ENCODE results near the gene PCNT. TPM values are rescaled to one million over a fixed set of nuclear protein-coding genes. Genes with fewer than 3 reads are reported as not detected.
"Not testable (repeated sequence)": the region's sequence is repeated elsewhere in the genome, so short reads cannot be mapped to it uniquely, and the experiment has no call there.

The PCNT gene
- total RNA-seq, 1 donor from 2014 or later, result 27.3 TPM

GRCh38 chr21:46427516-46427915 lies 103.6 kb downstream of the PCNT start:
- intact Hi-C loops (cut with DNase I), result no loop called here
- peak; percentile 9 for DNase-seq (ENCODE audit: missing footprints)

GRCh38 chr21:46428286-46428685 lies 104.3 kb downstream of the PCNT start:
- peak; percentile 27 for DNase-seq (ENCODE audit: missing footprints)
- ATAC-seq, result no peak
- intact Hi-C loops (cut with DNase I), result no loop called here

More at GRCh38 chr21:46427516-46427915, 103.6 kb downstream of the PCNT start:
- no peak for ATAC-seq

DNA sequence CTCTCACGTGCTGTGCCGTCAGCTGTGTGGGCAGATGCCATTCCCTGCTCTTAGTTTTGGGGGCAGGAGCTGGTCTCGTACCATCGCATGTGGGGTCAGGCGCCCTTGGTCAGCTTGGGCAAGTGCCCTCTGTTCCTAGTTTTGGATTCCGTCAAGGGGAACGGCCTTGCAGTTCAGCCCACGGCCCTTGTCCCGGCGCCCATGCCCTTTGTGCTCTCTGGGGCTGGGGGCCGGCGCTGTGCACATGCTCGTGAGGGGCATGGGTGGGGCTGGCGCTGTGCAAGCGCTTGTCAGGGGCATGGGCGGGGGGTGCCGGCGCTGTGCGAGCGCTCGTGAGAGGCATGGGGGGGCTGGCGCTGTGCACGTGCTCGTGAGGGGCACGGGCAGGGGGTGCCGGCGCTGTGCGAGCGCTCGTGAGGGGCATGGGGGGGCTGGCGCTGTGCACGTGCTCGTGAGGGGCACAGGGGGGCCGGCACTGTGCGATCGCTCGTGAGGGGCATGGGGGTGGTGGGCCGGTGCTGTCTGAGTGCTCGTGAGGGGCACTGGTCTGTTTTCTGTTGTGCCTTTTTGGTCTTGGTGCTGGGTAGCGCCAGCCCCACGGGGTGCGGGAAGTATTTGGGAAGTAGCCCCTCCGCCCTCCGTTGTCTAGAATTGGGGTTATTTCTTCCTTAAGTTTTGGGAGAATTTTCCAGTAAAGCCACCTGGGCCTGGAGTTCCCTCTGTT lies 105.2 kb downstream of the PCNT start:
- intact Hi-C loops (cut with DNase I), result no loop called here
- DNase-seq (ENCODE audit: missing footprints) (peak; percentile 68), ATAC-seq (no peak)

- ATAC-seq (no peak), DNase-seq (ENCODE audit: missing footprints) (peak; percentile 40)
- intact Hi-C loops (cut with DNase I), result no loop called here
These were observed 106.1 kb downstream of the PCNT start for GRCh38 chr21:46429754-46430681.

GRCh38 chr21:46431448-46431847 lies 107.5 kb downstream of the PCNT start:
- ATAC-seq, result no peak
- peak; percentile 62 for DNase-seq (ENCODE audit: missing footprints)
- intact Hi-C loops (cut with DNase I), result no loop called here

DNA sequence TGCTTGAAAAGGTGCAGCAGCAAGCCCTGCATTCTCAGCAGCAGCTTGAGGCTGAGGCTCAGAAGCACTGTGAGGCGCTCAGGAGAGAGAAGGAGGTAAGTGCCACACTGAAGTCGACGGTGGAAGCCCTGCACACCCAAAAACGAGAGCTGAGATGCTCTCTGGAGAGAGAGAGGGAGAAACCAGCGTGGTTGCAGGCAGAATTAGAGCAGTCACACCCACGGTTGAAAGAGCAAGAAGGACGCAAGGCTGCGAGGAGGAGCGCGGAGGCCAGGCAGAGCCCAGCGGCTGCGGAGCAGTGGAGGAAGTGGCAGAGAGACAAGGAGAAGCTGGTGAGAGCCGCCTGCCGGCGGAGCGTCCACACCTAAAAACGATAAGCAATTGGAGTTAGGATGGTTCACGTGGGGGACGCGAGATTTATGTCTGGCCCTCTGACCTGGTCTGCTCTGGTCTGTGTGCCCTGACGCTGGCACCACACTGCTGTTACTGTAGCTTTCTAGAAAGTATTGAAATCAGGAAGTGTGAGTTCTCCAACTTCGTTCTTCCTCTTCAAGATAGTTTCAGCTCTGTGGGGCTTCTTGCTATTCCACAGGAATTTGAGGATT lies 108.0 kb downstream of the PCNT start:
- ATAC-seq, result no peak
- peak; percentile 72 for DNase-seq (ENCODE audit: missing footprints)
- intact Hi-C loops (cut with DNase I), result no loop called here

DNA sequence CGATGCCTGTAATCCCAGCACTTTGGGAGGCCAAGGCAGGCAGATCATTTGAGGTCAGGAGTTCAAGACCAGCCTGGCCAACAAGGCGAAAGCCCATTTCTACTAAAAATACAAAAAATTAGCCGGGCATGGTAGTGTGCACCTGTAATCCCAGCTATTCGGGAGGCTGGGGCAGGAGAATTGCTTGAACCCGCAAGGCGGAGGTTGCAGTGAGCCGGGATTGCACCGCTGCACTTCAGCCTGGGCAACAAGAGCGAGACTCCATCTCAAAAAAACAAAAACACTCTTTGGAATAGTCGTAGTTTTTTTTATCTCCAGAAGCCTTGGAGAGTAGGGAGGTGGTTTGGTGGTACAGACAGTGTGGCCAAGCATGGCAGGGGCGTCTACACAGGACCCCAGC lies 109.2 kb downstream of the PCNT start:
- intact Hi-C loops (cut with DNase I); ATAC-seq: not testable (repeated sequence)
- DNase-seq (ENCODE audit: missing footprints), result peak; percentile 33

GRCh38 chr21:46434322-46434958 lies 110.5 kb downstream of the PCNT start:
- peak; percentile 32 for DNase-seq (ENCODE audit: missing footprints)
- intact Hi-C loops (cut with DNase I), result no loop called here
- no peak for ATAC-seq

GRCh38 chr21:46435786-46436227 lies 111.9 kb downstream of the PCNT start:
- DNase-seq (ENCODE audit: missing footprints) (peak; percentile 48), ATAC-seq (no peak)
- intact Hi-C loops (cut with DNase I), result no loop called here

DNA sequence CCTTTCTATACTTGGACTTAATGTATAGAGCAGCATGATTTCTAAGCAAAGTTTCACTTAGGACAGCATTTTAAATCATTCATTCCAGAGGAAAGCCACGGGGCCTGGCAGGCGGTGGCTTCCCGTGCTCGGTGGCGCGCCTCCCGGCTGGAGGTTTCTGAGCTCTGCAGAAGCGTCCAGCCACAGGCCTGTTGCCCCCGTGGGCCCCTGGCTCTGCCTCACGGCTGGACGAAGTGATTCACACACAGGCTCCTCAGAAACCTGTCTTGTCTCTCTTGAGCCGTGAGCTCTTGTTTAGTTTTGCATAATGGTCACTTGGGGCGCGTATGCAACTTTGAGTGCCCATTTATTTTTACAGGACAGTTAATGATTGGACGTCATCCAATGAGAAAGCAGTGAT lies 112.7 kb downstream of the PCNT start:
- intact Hi-C loops (cut with DNase I), result no loop called here
- DNase-seq (ENCODE audit: missing footprints) (peak; percentile 13), ATAC-seq (no peak)

DNA sequence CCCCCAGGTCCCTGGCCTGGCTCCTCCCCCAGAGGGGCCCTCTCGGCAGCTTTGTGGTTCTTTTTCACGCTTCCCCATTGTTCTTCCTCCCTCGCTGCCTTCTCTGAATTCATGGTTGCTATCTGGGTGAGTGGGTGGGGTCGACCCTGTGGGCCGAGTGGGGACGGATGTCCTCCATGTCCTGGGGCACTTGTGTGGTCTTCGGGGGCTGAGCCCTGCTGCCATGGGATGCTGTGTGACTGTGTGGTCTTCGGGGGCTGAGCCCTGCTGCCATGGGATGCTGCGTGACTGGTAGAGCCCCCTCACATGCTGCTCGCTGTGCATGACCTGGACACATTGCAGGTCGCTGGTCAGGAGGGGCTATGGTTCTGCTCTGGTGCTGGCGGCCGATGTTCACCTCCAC lies 113.1 kb downstream of the PCNT start:
- no peak for DNase-seq (ENCODE audit: missing footprints)
- intact Hi-C loops (cut with DNase I), result no loop called here
- ATAC-seq, result peak; percentile 26

DNA sequence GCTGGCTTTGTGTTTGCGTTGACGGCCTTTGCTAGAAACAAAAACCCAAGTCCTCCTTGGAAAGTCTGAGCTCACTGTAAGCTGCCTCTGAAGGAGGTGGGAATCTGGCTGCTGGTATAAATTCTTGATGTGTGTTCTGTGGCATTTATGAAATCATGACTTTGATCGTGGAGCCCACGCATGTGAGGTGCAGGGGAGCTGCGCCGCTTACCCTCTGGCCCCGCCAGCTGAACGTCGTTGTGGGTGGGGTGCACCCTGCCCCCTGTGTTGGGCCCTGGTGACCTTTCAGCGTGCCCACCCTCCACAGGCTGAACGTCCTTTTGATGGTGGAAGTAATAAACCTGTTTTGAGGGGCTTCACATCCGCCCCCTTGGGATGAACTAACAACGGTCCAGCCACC lies 113.6 kb downstream of the PCNT start:
- no peak for ATAC-seq
- DNase-seq (ENCODE audit: missing footprints), result no peak
- intact Hi-C loops (cut with DNase I), result no loop called here

GRCh38 chr21:46438241-46438640 lies 114.3 kb downstream of the PCNT start:
- ATAC-seq (no peak), DNase-seq (ENCODE audit: missing footprints) (no peak)
- intact Hi-C loops (cut with DNase I), result no loop called here

DNA sequence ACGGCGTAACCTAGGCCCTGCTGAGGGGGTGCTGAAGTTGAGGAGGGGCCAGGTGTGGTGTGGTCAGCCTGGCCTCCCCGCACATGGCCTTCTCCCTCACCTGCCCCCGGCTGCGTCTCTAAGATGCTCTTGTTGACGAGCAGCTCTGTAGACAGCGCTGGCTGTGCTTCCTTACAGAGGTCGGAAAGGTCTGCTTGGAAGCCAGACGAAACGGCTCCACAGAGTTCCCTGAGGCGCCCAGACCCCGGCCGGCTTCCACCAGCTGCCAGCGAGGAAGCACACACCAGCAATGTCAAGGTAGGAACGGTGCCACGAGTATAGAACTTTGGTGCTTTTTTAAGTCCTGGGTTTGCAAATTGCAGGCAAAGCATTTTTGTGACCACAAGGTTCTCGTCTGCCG lies 116.0 kb downstream of the PCNT start:
- ATAC-seq (no peak), DNase-seq (ENCODE audit: missing footprints) (no peak)
- intact Hi-C loops (cut with DNase I), result no loop called here

DNA sequence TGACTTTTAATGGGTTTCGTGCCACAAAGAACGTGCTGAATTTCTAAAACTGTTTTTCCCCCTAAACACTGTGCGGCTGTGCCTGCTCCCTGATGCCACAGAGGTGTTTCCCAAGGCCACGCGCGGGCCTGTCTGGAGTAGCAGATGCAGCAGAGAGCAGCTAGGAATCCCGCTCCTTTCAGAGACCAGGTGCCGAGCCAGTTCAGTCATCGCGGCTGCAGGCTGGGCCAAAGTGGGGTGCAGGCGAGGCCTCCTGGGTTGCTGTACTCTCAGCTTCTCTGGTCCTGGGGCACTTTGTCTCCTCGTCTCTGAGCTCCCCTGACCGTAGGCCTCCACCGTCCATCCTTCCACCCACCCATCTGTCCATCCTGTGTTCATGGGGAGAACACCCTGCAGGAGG lies 117.4 kb downstream of the PCNT start:
- ATAC-seq, result no peak

GRCh38 chr21:46441961-46442498 lies 118.1 kb downstream of the PCNT start:
- ATAC-seq, result no peak

More for the DNA sequence above, 117.4 kb downstream of the PCNT start:
- DNase-seq (ENCODE audit: missing footprints), result no peak
- intact Hi-C loops (cut with DNase I), result no loop called here

DNA sequence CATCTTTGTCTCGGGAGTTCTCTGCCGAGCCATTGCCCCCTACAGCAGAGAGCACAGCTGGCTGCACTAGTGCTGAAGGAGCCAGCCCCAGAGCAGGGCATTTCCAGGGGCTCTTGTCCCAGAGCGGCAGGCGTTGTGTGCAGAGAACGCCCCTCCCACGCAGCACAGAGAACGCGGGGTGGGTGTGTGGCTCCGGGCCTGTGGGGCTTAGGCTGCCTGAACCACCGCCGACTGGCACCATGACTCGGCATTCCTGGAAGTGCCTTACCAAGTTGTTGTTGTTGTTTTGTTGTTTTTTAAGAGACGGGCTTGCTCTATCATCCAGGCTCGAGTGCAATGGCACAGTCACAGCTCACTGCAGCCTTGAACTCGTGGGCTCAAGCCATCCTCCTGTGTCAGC lies 119.0 kb downstream of the PCNT start:
- intact Hi-C loops (cut with DNase I), result no loop called here
- no peak for DNase-seq (ENCODE audit: missing footprints)
- ATAC-seq, result no peak

More at GRCh38 chr21:46441961-46442498, 118.1 kb downstream of the PCNT start:
- intact Hi-C loops (cut with DNase I), result no loop called here
- no peak for DNase-seq (ENCODE audit: missing footprints)

DNA sequence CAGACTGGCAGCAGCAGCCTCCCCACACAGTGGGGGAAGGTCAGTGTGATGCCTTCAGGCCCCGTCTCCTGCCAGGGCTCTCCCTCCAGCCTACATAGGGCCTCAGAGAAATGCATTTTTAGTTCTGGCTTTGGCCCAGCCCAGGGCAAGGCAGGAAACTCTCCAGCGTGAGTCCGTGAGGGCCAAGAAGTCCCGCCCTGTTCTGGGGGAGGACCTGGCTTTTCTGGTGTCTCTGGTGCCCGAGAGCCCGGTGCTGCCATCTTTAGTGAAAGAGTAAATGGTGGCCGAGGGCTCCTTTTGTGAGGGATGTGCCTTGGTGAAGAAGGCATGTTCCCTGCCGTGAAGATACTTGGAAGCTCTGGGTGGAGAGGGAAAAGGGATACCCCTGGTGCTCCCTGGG lies 120.0 kb downstream of the PCNT start:
- ATAC-seq, result peak; percentile 77
- DNase-seq (ENCODE audit: missing footprints), result no peak
- intact Hi-C loops (cut with DNase I), result no loop called here

GRCh38 chr21:46448108-46448507 lies 124.2 kb downstream of the PCNT start:
- ATAC-seq (no peak), DNase-seq (ENCODE audit: missing footprints) (no peak)
- intact Hi-C loops (cut with DNase I), result no loop called here
